ENCODE measurements around the gene TMPRSS12.
"Not testable (repeated sequence)": the region's sequence is repeated elsewhere in the genome, so short reads cannot be mapped to it uniquely, and the experiment has no call there.

The TMPRSS12 gene, protein sequence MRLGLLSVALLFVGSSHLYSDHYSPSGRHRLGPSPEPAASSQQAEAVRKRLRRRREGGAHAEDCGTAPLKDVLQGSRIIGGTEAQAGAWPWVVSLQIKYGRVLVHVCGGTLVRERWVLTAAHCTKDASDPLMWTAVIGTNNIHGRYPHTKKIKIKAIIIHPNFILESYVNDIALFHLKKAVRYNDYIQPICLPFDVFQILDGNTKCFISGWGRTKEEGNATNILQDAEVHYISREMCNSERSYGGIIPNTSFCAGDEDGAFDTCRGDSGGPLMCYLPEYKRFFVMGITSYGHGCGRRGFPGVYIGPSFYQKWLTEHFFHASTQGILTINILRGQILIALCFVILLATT

DNA sequence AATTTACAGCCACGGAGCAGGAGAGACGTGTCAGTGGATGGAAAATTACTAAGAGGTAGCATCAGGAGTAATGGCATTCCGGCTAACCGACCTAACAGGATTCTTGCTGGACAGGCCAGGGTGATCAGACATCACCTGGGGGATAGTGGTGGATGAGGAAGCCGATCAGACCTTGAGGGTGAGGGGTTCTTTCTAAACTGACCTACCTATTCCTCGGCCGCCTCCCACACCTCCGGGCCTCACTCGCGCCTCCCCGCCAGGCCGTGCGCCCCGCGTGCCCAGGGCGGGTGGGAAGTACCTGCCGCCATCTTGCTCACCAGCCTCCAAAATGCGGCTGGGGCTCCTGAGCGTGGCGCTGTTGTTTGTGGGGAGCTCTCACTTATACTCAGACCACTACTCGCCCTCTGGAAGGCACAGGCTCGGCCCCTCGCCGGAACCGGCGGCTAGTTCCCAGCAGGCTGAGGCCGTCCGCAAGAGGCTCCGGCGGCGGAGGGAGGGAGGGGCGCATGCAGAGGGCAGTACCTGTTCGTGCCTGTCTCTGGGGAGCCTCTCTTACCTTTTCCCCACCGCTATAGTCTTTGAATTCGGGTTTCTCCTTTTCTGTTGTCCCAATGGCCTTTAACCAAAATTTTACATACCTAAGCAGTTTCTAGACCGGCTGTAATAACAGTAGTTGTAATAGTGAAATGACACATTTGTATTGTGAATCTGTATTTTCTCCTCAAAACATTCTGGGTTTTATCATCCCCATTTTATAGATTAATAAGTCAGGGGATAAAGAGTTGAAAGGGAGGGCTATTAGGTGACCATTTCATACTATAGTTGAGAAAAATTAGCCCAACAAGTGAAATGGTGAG lies at the start of gene TMPRSS12:
Gene TMPRSS12, plus strand, starts transcription at position 290 of the 857 bp plus-strand sequence. Its CDS starts 39 bp downstream, at position 329.
- no peak for DNase-seq (ENCODE audit: low read depth)

DNA sequence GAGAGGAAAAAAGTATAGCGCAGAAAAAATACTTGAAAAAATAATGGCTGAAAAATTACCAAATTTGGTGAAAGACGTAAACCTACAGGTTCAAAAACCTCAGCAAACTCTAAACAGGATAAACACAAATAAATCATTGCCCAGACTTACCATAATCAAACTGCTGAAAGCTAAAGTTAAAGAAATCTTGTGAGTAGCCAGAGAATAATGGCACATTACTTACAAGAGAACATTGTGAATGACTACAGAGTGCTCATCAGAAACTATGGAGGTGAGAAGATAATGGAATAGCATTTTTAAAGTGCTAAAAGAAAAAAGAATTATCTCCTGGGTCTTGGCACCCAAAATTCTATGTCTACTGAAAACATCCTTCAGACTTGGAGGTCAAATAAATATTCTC lies 42.8 kb upstream of the TMPRSS12 start:
- DNase-seq (ENCODE audit: low read depth), result no peak

DNA sequence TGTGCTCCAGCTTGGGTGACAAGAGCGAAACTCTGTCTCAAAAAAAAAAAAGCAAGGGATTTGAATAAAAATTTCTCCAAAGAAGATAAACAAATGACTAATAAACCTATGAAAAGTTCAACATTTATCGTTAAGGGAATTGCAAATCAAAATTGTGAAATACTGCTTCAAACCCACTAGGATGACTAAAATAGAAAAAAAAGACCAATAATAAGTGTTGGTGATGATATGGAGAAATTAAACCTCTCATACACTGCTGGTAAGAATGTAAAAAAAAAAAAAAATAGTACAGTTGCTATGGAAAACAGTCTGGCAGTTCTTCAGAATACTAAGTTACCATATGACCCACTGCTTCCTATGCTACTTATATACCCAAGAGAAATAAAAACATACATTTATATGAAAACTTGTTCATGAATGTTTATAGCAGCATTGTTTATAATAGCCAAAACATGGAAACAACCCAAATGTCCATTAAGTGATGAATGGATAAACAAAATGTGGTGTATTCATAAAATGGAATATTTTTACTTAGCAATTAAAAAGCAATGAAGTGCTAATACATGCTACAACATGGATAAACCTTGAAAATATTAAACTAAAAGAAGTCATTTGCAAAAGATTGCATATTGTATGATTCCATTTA lies 39.4 kb upstream of the TMPRSS12 start:
- DNase-seq (ENCODE audit: low read depth), result no peak

DNA sequence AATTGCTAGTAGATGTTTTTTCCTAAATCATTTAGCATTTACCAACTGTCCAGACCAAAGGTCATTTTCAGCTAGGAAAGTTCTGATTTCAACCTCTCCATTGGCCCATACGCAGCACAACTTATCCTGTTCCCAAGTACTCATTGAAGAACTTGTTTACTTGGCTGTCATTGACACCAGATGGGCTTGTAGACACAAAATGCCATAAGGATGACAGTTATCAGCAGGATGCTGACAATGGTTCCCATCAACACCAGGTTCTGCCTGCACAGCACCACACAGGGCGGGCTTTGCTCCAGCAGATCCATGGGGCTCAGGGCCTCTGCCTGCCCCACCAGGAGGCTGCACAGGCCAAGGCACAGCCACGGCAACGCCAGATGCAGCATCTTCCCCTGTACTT lies 36.5 kb upstream of the TMPRSS12 start:
- no peak for DNase-seq (ENCODE audit: low read depth)

DNA sequence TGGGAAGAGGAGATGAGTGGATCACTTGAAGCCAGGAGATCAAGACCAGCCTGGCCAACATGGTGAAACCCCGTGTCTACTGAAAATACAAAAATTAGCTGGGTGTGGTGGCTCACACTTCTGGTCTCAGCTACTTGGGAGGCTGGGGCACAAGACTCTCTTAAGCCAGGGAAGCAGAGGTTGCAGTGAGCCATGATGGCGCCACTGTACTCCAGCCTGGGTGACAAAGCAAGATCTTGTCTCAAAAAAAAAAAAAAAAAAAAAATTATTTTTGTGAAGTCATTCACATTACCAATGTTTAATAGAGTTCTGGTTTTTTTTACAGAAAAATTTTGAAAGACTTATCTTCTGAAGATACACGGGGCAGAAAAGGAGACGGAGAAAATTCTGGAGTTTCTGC lies 33.6 kb upstream of the TMPRSS12 start:
- not testable (repeated sequence) for DNase-seq (ENCODE audit: low read depth)

DNA sequence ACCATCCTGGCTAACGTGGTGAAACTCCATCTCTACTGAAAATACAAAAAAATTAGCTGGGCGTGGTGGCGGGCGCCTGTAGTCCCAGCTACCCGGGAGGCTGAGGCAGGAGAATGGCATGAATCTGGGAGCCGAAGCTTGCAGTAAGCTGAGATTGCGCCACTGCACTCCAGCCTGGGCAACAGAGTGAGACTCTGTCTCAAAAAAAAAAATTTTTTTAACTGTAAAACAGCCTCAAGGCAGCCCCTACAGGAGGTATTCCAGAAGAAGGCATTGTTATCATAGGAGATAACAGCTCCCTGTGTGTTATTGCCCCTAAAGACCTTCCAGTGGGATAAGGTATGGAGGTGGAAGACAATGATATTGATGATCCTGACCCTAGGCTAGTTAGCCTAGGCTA lies 27.8 kb upstream of the TMPRSS12 start:
- not testable (repeated sequence) for DNase-seq (ENCODE audit: low read depth)

DNA sequence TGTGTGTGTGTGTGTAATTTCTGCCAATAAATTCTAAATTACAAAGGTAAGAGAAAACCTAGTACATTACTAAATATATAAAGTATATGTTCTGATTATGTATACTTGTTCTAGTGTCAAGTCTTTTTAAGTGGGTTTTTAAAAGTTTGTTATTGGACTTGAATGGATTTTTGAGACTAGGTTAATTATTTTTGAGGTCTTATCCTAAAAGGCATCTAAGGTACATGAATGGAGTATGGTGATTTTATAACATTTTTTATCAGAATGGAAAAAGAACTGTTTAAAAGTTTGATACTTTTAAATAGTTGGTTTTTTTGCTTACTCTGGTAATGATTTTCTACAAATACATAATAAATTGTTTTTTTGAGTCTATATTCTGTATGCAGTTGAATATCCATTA lies 22.5 kb upstream of the TMPRSS12 start:
- DNase-seq (ENCODE audit: low read depth), result no peak

DNA sequence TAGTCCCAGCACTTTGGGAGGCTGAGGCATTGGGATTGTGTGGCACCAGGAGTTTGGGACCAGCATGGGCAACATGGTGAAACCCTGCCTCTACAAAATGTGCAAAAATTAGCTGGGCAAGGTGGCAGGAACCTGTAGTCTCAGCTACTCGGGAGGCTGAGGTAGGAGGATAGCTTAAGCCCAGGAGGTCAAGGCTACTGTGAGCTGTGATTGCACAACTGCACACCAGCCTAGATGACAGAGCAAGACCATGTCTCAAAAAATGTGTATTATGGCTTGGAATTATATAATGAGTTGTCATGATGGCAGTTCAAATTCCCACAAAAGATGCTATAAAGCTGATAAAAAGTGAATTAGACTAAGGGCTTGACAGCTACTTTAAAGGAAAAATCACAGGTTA lies 20.6 kb upstream of the TMPRSS12 start:
- no peak for DNase-seq (ENCODE audit: low read depth)

DNA sequence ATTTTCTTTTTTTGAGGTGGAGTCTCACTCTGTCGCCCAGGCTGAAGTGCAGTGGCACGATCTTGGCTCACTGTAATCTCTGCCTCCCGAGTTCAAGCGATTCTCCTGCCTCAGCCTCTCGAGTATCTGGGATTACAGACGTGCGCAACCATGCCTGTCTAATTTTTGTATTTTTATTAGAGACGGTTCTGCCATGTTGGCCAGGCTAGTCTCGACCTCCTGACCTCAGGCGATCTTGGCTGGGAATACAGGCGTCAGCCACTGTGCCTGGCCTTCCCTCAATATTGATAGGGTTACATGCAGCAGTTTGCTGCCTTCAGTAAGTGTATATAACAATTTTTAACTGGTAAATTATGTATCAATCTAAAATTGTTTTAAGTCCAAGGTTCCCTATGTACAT lies 19.0 kb upstream of the TMPRSS12 start:
- not testable (repeated sequence) for DNase-seq (ENCODE audit: low read depth)

DNA sequence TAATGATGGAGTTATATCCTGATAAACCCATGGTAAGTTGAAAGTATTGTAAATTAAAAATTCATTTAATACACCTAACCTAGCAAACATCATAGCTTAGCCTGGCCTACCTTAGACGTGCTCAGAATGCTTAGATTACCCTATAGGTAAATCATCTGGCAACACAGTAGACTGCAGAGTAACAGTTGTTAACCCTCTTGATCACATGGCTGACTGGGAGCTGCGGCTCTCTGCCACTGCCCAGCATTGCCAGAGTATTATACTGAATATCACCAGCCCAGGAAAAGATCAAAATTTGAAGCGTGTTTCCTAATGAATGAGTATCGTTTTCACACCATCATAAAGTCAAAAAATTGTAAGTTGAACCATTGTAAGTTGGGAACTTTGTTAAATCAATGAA lies 17.8 kb upstream of the TMPRSS12 start:
- no peak for DNase-seq (ENCODE audit: low read depth)

DNA sequence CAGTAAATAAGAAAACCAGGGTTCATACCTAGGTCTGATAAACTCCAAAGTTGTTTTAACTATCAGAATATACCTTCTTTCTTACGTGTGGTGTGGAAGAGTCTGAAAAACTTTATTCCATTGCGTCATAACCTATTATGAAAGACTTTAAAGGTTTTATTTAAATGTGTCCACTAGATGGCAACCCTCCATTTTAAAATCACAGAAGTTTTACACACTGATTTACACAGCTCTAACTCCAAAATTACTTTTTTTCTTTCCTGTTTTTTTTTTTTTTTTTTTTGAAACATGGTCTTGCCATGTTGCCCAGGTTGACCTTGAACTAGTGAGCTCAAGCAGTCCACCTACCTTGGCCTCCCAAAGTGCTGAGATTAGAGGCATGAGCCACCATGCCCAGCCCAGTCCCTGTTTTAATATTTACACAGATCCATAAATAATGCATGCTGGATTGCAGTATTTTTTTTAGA lies 17.3 kb upstream of the TMPRSS12 start:
- DNase-seq (ENCODE audit: low read depth), result no peak

DNA sequence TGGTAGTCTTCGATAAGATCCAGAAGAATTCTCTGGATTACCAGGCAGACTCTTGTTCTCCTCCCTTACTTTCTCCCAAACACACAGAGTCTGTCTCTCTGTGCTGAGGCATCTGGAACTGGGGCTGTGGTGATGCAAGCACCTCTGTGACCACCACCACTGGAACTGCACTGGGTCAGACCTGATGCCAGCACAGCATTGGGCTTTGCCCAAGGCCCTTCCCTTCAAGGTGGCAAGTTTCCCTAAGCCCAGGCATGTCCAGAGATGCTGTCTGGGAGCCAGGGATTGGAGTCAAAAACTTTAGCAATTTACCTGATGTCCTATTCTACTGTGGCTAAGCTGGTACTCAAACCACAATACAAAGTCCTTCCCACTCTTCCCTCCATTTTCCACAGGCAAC lies 14.6 kb upstream of the TMPRSS12 start:
- no peak for DNase-seq (ENCODE audit: low read depth)

DNA sequence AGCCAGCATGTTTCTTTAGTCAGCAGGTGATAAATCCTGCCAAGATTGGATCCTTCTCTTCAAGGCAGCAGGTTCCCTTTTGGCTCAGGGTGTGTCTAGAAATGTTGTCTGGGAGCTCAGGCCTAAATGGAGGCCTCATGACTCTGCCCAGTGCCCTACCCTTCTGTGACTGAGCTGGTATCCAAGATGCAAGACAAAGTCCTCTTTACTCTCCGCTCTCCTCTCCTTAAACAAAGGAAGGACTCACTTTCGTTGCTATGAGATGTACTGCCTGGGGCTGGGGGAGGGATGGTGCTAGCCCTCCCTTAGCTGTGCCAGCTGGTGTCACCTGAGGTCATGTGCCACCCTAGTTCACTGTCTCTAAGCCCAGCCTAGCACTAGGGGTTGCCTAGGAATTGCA lies 13.8 kb upstream of the TMPRSS12 start:
- no peak for DNase-seq (ENCODE audit: low read depth)

DNA sequence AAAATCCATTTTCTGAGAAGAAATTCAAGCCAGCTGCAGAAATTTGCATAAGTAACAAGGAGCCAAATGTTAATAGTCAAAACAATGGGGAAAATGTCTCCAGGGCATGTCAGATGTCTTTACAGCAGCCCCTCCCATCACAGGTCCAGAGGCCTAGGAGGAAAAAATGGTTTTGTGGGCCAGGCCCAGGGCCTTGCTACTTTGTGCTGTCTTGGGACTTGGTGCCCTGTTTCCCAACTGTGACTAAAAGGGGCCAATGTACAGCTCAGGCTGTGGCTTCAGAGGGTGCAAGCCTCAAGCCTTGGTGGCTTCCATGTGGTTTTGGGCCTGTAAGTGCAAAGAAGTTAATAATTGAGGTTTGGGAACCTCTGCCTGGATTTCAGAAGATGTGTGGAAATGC lies 8.9 kb upstream of the TMPRSS12 start:
- not testable (repeated sequence) for DNase-seq (ENCODE audit: low read depth)

DNA sequence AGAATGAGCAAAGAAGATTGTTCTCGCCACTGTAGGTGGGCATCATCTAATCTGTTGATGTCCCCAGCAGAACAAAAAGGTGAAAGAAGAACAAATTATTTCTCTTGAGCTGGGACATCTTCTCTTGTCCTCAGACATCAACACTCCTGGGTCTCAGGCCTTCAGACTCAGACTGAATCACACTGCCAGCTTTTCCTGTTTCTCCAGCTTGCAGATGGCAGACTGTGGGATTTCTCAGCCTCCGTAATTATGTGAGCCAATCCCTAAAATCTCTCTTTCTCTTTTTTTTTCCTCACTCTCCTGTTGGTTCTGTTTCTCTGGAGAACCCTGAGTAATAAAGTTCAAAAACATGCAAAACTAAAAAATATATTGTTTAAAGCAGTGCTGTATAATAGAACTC lies 3.7 kb upstream of the TMPRSS12 start:
- no peak for DNase-seq (ENCODE audit: low read depth)

DNA sequence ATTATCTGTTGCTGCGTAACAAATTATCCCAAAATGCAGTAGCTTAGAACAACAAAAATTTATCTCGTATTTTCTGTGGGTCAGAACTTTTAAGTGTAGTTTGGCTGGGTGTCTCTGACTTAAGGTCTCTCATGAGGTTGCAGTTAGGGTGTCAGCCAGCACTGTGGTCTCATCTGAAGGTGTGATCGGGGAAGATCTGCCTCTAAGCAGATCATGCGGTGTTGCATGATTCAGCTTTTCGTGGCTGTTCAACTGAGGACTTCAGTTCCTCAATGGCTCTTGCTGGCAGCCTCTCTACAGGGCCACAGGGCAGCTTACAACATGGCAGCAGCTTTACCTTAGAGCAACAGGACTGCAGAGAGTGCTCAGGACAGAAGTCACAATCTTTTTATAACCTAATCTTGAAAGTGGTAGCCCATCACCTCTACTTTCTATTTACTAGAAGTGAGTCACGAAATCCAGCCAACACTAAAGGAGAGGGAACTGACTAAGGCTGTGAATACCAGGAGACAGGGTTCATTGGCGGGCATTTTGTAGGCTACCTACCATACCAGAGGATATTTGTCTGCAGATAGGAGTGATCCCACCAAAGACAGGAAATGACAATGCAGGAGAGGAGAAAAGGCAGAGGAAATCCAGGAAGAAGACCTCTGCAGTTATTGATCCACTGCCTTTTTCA lies 1.8 kb upstream of the TMPRSS12 start:
- DNase-seq (ENCODE audit: low read depth), result no peak

DNA sequence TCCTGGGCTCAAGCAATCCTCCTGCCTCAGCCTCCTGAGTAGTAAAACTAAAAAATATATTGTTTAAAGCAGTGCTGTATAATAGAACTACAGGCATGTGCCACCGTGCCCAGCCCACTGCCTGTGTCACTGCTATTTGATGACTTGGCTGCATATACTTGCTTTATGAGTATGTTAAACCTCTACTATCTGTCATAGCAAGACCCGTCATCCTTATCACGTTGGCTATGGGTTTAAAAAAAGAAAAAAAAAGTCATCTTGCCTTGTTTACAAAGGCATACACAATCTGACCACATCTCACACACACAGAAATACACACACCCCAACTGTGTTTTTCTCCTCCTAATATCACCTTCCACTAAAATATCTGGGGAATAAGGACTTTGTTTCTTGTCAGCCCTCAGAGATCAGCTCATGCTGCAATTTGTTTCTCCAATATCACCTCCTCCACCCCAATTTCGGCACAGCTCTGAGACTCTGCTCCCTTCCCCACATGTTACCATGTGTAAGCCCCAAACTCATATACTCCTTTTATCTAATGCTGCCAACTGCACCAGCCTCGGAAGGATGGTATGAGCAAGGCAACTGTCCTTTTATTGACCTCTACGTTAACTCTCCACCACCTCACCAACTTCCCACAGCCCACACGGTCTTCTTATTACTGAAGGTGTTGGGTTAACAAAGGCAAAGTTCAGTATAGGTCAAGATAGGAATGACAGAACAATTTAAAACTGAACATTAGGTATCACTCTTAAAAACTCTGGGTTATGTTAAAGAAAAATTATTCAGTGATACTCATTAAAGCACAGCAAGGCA lies 802 bp upstream of the TMPRSS12 start:
- DNase-seq (ENCODE audit: low read depth), result no peak

DNA sequence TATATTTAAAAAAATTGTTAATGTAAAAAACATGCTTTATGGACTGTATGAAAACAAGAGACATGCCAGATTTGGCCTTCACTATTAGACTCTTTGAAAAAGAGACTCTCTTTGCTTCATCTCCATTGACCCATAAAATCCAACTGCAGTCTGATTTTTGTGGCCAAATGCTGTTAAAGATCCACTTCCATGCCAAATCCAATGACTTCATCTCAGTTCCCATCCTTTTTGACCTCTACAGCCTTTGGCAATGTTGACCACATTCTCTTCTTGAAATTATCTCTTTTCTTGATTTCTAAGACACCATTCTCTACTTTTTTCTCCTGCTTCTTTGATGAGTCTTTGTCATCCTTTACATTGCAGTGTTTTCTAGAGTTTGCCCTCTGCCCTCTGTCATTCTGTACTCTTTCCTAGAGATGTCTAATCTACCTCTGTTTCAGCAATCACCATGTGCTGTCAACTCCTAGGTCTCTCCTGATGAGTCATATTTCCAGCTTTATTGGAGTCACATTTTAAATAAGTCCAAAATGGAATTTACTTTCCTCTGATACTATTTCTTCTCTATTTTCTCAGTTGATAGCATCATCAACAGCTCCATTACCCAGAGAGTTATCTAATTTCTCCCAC lies 2.4 kb downstream of the TMPRSS12 start:
- no peak for DNase-seq (ENCODE audit: low read depth)

DNA sequence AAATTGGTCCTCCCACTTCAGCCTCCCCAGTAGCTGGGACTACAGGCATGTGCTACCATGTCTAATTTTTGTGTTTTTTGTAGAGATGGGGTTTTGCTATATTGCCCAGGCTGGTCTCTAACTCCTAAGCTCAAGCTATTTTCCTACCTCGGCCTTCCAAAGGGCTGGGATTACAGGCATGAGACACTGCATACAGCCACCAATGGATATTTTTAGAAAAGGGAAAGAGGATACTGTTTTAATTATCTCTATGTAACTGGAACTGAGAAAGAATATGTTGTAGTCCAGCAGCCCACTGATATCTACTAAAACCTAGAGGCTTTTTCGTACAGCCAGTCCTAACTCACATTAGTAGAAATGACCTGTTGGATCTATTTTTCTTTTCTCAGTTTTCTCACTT lies 6.2 kb downstream of the TMPRSS12 start:
- DNase-seq (ENCODE audit: low read depth), result no peak

DNA sequence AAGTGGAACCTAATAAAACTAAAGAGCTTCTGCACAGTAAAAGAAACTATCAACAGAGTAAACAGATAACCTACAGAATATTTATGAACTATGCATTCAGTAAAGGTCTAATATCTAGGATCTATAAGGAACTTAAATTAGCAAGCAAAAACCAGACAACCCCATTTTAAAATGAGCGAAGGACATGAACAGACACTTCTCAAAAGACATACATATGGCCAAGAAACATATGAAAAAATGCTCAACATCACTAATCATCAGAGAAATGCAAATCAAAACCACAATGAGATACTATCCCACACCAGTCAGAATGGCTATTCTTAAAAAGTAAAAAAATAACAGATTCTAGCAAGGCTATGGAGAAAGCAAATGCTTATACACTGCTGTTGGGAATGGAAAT lies 12.5 kb downstream of the TMPRSS12 start:
- DNase-seq (ENCODE audit: low read depth), result not testable (repeated sequence)

DNA sequence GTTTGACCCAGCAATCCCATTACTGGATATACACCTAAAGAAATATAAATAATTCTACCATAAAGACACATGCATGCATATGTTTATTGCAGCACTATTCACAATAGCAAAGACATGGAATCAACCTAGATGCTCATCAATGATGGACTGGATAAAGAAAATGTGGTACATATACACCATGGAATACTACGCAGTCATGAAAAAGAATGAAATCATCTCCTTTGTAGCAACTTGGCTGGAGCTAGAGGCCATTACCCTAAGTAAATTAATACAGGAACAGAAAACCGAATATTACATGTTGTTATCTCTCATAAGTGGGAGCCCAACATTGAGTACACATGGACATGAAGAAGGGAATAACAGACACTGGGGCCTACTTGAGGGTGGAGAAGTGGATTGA lies 13.0 kb downstream of the TMPRSS12 start:
- DNase-seq (ENCODE audit: low read depth), result not testable (repeated sequence)

All from stimulated activated CD8-positive, alpha-beta memory T cell treated with anti-CD3 and anti-CD28 coated beads, Interleukin-7, amount 100 ng/mL, for 24 hours (primary cell).